WERI-Rb-1 (cell line): ENCODE measurements around the gene AKAP13.
"Not testable (repeated sequence)": the region's sequence is repeated elsewhere in the genome, so short reads cannot be mapped to it uniquely, and the experiment has no call there.

Source experiments
- DNase-seq: peaks from one replicate; pipeline ENCODE4 v3.0.0-alpha.2; 2020
- H3K27ac ChIP-seq: fragments of 250-450 bp; sonication (Bioruptor Pico); 2 replicates; pipeline ENCODE4 v1.5.1; 2020; ENCODE audit warnings: mild to moderate bottlenecking, moderate library complexity
- H3K27me3 ChIP-seq: fragments of 250-450 bp; sonication (Bioruptor Pico); 2 replicates; pipeline ENCODE4 v1.5.1; 2021; ENCODE audit warnings: mild to moderate bottlenecking, low read depth, moderate library complexity; ENCODE audit not compliant: insufficient read depth, severe bottlenecking
- H3K36me3 ChIP-seq: fragments of 250-450 bp; sonication (Bioruptor Pico); 2 replicates; pipeline ENCODE4 v1.5.1; 2020; ENCODE audit warnings: mild to moderate bottlenecking, moderate library complexity
- H3K4me3 ChIP-seq: 2 replicates; pipeline ENCODE4 v1.5.1; 2011; ENCODE audit warnings: low read depth, mild to moderate bottlenecking, control low read depth, low read length
- H3K9me3 ChIP-seq: fragments of 250-450 bp; sonication (Bioruptor Pico); 2 replicates; pipeline ENCODE4 v1.5.1; 2021; ENCODE audit warnings: mild to moderate bottlenecking, moderate library complexity; ENCODE audit not compliant: severe bottlenecking
- CTCF ChIP-seq: IDR thresholded peaks from 2 replicates; pipeline ENCODE4 v1.5.1; 2011; ENCODE audit warnings: low read depth, mild to moderate bottlenecking, control low read depth, inconsistent platforms, low read length

AKAP13 gene

GRCh38 chr15:85527895-85528294 lies 147.5 kb downstream of the AKAP13 start:
- Histone ChIP-seq H3K27ac (no peak overlapping the region), H3K36me3 (peaks cover 92% of the 10 kb centered on the region), H3K27me3 (no peaks in the 10 kb centered on the region), H3K9me3 (no peaks in the 10 kb centered on the region), H3K4me3 (no peak overlapping the region)
- no peak for DNase-seq
- TF ChIP-seq CTCF, result no peak

GRCh38 chr15:85530079-85530478 lies 149.7 kb downstream of the AKAP13 start:
- Histone ChIP-seq H3K27ac (no peak overlapping the region), H3K36me3 (peaks cover 94% of the 10 kb centered on the region)

GRCh38 chr15:85531083-85531482 lies 150.7 kb downstream of the AKAP13 start:
- Histone ChIP-seq H3K4me3 (no peak overlapping the region), H3K27ac (no peak overlapping the region), H3K9me3 (no peaks in the 10 kb centered on the region), H3K27me3 (no peaks in the 10 kb centered on the region), H3K36me3 (peaks cover 99% of the 10 kb centered on the region)
- no peak for DNase-seq
- no peak for TF ChIP-seq CTCF

More at GRCh38 chr15:85530079-85530478, 149.7 kb downstream of the AKAP13 start:
- DNase-seq, result no peak
- Histone ChIP-seq H3K9me3 (no peaks in the 10 kb centered on the region), H3K27me3 (no peaks in the 10 kb centered on the region), H3K4me3 (no peak overlapping the region)
- TF ChIP-seq CTCF, result no peak

- Histone ChIP-seq H3K9me3 (no peaks in the 10 kb centered on the region), H3K4me3 (no peak overlapping the region), H3K27ac (no peak overlapping the region), H3K36me3 (peaks cover 99% of the 10 kb centered on the region), H3K27me3 (no peaks in the 10 kb centered on the region)
- TF ChIP-seq CTCF, result no peak
- no peak for DNase-seq
Observed at GRCh38 chr15:85532689-85533088, 152.3 kb downstream of the AKAP13 start.

GRCh38 chr15:85534031-85534430 lies 153.6 kb downstream of the AKAP13 start:
- H3K27me3 ChIP-seq, result no peaks in the 10 kb centered on the region
- no peak overlapping the region for H3K4me3 ChIP-seq
- H3K27ac ChIP-seq, result no peak overlapping the region
- TF ChIP-seq CTCF, result no peak
- DNase-seq, result no peak
- no peaks in the 10 kb centered on the region for H3K9me3 ChIP-seq
- peaks cover 91% of the 10 kb centered on the region for H3K36me3 ChIP-seq

GRCh38 chr15:85535533-85536330 lies 155.3 kb downstream of the AKAP13 start:
- DNase-seq, result not testable (repeated sequence)

More at GRCh38 chr15:85535533-85536330, 155.3 kb downstream of the AKAP13 start:
- H3K4me3 ChIP-seq, H3K27me3 ChIP-seq, H3K9me3 ChIP-seq, H3K27ac ChIP-seq: not testable (repeated sequence)
- H3K36me3 ChIP-seq, result peaks cover 76% of the 10 kb centered on the region
